NK-92 (cell line): ENCODE measurements around the gene MOGAT2.
"Not testable (repeated sequence)": the region's sequence is repeated elsewhere in the genome, so short reads cannot be mapped to it uniquely, and the experiment has no call there.

Source experiments
- DNase-seq: peaks from one replicate; lab custom pipeline; 2025; ENCODE audit not compliant: unreplicated experiment; lab: John Stamatoyannopoulos, UW

Gene MOGAT2

DNA sequence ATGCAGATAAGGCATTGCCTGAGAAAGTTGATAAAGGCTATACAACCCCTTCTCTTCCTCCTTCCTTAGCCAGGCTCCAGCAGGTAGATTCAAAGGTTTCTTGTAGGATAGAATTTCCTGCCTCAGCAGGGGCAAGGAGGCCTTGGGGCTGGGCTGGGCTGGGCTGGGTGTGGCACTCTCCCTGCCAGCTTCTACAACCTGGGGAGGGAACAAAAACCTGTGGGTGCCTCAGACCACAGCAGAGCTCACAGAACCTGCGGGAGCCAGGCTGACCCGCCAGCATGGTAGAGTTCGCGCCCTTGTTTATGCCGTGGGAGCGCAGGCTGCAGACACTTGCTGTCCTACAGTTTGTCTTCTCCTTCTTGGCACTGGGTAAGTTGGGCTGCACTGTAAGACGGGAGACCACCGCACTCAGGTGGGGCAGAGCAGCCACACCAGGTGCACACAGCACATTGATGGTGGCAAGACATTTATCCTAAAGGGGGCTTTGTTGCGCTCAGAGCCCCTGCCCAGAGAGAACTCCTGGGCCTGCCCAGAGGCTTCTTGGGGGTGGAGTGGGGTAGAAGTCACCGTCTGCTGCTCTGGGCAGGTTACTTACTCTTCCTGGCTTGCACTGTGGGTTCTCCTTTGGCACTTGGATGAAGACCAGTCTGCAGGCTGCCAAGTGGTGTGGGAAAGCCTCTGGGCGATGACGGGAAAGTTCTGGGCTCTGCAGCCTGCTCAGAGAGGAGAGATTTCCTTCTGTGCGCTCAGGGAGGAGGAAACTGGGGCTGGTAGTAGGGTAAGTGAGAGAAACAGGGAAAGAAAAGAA lies at the start of gene MOGAT2:
MOGAT2 (plus strand) TSS at position 231 of the 811 bp plus-strand sequence; CDS start at position 282, 51 bp downstream.
- DNase-seq = no peak

DNA sequence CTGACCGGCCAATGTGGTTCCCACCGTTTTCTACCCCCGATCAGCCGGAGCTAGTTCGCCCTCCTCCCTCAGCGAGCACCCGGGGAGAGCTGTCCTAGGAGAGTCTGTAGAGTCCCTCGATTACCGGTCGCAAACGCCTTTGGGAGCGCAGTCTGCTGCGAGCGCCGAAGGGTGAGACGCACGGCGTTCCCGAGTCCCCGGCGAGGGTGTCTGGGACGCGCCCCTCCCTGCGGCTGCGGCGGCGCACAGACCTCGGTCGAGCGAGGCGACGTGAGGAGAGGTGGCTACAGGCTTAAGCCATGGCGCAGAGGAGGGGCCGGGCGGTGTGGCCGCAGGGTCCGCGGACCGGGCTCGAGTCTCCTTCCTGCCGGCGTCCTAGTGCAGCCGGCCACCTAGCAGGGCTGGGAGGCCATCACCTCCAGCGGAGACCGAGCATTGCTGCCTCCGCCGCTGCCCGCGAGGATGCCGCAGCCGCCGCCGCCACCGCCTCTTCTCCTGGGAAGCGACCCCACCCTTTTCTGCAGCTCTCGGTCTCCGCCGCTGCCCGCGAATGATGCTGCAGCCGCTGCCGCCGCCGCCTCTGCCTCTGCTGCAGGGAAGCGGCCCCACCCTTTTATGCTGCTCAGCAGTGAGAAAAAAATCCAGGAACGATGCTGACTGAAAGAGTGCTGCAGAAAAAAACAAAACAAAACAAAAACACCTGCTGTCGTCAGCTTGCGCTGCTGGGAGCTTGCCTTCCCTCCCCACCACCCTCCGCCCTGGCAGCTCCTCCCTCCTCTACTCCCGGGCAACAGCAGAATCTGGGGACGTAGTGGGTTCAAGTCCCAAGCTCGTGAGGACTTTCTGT lies 49.0 kb upstream of the MOGAT2 start, which contains the start of gene MAP6:
MAP6 (minus strand) TSS at position 588 of the 847 bp plus-strand sequence. CDS start 669 bp downstream, outside the sequence.
- no peak for DNase-seq

DNA sequence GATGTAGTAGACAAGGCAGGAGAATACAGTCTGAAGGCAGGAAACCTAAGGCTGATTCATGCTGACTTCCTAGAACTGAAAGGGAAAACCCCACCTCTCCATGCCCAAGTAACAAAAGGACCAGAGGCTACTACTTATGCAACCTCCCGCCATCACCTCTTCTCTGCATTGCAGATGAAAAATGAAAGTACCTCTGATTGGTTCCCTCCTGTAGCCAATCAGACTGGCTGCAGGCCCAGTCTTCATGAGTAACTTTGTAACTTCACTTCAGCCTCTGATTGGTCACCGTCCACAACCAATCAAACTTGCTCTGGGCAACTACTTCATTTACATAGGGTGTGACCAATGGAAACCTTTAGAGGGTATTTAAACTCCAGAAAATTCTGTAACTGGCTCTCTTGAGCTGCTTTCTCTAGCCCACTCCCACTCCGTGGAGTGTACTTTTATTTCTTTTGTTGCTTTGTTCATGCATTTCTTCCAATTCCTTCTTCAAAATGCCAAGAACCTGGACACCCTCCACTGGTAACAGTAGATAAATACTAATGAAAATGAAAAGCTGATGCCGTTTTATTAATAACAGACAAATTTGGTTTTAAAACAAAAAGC lies 43.6 kb upstream of the MOGAT2 start:
- DNase-seq = no peak

DNA sequence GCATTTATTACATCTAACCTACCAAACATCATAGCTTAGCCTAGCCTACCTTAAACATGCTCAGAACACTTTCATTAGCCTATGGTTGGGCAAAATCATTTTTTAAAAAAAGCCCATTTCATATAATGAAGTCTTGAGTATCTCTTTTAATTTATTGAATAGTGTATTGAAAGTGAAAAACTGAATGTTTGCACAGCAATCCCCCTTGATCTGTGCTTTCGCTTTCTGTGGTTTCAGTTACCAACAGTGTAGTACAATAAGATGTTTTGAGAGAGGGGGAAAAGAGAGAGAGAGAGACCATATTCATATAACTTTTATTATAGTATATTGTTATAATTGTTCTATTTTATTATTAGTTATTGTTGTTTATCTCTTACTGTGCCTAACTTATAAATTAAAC lies 40.4 kb upstream of the MOGAT2 start:
- no peak for DNase-seq

DNA sequence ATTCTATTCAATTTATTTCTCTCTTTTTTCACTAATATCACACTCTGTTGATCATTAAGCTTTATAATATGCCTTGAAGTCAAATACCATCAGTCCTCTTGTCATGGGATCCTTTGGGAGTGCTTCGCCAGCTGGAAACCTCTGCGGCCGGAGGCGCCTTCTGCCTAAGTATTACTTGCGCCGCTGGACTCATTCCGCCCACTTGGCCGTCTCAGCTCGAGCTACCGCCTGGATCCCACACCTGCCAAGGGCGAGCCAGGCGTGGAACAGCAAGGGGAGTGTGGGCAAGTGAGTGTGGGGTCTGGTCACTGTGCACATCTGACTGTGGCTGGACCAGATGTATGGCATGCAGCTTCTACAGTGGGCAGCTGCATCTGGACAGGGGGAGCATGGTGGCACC lies 39.7 kb upstream of the MOGAT2 start:
- no peak for DNase-seq

DNA sequence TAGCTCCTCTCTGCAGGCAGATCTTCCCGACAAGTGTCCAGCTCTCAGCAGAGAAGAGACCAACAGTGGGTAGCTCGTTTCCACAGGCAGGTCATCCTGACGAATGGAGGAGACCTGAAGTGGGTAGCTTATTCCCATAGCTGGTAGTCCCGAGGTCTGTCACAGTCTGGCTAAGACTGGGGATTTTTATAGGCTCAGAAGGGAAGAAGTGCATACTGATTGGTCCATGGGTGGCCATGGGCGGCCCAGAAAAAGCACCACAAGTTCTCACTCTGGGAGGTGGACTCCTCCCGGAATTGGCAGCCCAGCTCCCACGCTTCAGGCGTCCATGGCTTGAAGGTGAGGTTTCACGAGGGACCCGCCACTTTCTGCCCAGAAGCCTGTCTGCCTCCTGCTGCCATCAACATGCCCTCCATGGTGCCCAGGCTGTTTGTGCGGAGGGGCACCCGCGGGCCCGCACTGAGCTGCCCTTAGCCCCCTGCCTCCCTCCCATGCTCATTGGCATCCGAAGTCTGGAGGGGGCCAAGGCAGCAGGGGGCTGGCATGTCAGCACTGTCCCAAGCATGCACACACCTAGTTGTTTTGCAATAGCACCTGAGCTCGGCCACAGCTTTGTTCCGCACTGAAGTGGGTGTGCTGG lies 38.9 kb upstream of the MOGAT2 start:
- DNase-seq = no peak

DNA sequence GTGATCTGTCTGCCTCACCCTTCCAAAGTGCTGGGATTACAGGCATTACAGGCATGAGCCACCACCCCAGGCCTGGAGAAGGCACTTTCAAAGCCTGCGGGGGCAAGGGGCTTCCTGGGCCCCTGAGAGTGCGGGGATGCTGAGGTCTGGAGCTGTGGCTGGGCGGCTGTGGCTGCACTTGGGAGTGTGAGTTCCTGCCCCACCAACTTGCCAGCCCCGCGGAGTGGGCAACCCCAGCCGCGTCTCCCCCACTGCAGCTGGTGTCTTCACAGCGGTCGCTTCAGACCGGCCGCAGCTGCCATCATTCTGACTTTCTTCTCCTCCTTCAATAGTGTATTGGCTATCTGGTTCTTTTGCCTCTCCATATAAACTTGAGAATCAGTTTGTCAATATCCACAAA lies 38.1 kb upstream of the MOGAT2 start:
- no peak for DNase-seq

DNA sequence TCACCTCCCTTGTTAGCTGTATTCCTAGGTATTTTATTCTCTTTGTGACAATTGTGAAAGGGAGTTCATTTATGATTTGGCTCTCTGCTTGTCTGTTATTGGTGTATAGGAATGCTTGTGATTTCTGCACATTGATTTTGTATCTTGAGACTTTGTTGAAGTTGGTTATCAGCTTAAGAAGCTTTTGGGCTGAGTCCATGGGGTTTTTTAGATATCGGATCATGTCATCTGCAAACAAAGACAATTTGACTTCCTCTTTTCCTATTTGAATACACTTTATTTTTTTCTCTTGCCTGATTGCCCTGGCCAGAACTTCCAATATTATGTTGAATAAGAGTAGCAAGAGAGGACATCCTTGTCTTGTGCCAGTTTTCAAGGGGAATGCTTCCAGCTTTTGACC lies 33.8 kb upstream of the MOGAT2 start:
- DNase-seq = not testable (repeated sequence)

DNA sequence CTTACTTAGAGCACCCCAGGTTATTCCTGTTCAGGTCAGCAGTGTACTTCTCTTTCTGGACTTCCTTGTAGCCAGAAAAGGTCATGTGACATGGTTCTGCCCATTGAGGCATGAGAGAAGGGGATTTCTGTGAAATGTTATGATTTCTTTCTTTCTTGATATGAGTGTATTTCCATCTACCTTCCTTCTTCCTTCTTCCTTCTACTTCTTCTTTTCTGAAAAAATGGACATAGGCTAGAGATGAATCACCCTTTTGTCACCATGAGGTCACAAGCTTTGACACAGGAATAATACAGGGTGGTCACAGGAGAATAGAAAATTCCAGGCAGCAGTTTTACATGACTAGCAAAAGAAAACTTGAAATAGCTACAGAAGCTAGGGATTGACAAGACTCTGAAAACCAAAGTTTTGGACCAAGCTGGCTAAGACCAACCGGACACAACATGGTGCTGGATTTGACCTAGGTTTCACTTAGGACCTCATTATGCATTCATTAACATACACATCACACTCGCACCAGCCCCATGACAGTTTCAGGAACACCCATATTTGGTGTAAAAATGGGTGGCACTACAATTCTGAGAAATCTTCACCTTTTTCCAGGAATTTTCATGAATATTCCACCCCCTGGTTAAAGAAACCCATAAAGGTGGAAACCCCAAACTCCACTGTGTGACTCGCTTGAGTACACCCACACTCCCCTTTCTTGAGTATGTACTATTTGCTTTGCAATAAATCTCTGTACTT lies 27.6 kb upstream of the MOGAT2 start:
- no peak for DNase-seq

DNA sequence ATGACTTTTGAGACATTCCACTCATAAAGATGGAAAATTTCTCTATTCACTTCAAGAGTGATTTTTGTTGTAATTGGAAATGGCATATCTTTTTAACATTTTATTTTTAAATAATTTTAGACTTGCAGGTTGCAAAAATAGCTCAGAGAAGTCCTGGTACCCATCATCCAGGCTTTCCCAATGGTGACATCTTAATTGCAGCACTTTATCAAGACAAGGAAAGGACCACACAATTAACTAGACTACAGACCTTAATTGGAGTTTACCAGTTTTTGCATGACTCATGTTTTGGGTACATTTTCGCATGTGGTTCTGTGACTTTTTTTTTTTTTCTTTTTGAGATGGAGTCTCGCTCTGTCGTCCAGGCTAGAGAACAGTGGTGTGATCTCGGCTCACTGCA lies 25.8 kb upstream of the MOGAT2 start:
- DNase-seq = no peak

DNA sequence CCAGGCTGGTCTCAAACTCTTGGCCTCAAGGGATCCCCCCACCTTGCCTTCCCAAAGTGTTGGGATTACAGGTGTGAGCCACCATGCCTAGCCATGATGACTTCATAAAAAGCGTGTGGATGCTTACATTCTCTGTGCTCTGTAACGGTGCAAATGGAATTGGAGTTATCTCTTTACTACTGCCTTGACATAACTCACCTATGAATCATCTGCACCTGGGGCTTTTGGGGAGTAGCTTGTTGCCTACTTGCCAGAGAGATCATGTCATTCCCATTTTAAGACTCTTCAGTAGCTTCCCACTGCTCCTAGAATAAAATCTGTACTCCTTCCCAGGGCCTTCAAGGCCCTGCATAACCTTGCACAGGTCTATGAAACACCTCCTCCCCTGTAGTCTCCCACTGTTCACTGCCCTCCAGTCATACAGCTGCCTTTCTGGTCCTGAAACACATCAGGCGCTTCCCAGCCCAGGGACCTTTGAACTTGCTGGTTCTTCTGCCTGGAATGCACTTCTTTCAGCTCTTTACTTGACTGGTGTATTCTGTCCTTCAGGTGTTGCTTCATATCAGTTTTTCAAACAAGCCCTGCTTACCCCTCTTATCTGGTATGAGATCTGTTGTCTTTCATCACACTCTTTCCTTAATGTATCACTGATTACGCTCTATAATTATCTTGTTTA lies 19.6 kb upstream of the MOGAT2 start:
- no peak for DNase-seq

DNA sequence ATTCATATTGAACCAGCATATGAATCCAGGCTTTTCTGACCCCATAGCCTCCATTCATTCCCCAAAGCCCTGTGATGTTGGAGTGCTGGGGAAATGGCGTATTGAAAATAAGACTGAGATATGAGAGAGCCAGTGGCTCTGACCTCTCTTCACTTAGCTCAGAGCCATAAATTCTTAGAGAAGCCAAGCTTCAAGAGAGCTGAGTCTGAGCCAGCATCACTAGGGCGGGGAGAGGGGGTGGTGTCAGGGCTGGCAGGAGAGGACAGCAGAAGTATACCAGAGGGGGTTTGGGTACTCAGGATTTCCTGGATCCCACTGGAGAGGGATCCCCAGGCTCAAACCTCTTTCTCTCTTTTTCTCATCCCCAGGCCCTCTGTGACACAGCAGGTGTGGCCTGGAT lies 16.7 kb upstream of the MOGAT2 start:
- no peak for DNase-seq

DNA sequence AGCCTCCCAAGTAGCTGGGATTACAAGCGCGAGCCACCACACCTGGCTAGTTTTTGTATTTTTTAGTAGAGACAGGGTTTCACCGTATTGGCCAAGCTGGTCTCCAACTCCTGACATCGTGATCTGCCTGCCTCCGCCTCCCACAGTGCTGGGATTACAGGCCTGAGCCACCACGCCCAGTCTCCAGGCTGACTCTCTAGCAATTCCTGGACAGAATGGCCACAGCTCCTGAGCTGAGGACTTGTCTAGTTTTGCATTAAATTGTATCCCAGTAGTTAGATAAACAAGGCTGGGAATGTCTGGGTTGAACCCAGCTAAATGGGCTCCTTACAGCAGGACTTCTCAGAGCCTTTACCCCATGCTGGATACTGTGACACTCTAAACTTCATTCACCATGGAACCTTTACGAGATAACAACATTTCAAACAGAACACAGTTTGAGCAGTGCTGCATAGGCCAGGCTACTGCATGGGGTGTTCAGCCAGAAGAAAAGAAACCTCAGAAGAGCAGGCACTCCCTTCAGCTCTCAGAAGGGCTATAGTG lies 13.9 kb upstream of the MOGAT2 start:
- no peak for DNase-seq

DNA sequence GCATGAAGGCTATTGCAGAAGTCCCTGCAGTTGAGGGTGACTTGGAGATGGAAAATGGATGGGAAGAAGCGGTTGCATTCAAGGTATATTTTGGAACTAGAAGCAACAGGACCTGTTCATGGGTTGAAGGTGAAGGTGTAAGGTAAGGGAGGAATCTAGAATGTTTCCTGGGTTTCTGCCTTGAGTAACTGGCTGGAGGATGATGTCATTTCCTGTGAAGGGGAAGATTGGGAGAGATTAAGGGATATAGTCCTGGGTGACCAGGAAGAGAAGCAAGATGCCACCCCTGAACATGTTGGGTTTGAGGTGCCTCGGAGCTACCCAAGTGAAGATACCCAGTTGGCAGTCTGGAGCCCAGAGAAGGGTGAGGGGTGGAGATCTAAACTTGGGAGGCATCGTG lies 12.1 kb upstream of the MOGAT2 start:
- DNase-seq = no peak

DNA sequence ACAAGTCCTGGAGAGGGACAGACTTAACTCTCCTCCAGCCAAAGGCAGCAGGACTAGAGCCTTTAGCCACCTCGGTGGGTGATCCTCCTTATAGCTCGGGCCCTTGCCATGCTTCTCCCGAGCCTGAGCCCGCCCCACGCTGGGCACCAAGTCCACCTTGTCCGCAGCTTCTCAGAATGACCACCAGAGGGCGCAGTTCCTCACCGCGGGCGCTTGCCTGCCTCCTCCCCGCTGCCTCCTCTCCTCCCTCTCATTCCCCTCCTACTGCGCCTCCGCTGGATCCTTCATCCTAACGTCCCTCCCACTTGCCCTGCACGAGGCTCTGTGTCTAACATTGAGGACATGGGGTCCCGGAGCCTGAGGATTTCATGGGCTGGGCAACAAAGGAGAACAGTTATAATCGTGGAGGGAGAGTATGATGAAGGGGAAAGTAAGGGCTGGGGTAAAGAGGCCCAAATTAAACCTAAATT lies 11.3 kb upstream of the MOGAT2 start:
- DNase-seq = no peak

DNA sequence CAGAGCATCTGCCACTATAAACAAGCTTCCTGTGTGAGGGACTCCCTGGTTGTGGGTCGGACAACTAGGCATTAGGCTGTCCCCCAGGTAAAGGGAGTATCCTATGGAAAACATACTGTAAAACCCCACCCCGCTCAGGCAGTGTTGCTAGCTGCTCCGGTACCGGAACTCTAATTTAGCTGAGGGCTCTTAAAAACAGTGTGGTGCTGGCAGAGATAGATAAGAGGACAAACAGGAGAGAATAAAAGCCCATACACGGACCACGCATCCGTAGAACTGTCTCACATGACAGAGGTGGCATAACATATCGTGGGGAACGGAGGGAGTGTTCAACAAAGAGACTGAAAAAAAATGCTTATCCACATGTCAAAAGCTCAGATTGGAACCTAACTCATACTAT lies 3.4 kb upstream of the MOGAT2 start:
- DNase-seq = no peak

DNA sequence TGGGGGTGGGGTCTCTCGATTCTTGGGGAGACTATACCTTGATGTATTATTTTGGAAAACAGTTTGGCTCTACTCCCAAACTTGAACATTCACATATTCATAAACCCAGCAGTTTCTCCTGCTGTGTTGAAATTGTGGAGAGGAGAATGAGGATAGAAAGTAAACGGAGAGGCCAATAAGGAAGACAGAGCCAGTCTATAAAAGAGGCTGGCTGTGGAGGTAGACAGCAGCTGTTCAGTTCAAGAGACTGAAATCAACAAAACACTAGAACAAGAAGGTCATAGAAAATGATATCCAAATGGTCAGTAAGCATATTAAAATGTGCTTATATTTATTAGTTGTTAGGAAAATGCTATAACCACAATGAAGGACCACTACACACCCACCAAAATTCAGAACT lies 1.9 kb upstream of the MOGAT2 start:
- no peak for DNase-seq

DNA sequence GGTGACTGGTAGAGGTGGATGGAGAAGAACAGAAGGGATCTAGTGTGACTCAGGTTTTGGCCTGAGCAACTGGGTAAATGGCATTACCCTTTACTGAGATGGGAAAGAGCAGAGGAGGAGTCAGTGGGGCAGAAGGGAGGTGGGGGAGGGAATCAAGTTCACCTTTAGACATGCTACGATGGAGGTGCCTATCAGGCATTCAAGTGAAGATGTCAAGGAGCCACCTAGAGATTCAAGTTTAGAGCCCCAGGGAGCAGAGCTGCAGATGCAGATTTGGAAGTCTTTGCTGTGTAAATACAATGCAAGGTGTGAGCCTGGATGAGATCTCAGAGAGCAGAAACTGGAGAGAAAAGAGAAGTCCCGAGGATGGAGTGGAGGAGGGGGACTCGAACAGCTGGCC lies 979 bp upstream of the MOGAT2 start:
- no peak for DNase-seq
